HUES64 (cell line): Measurements from ENCODE around the gene SLC4A2.

ENCODE experiments used
- H3K27ac ChIP-seq: 2 replicates; pipeline ENCODE4 v1.7.0; 2013; ENCODE audit warnings: low read depth, low read length, inconsistent platforms
- H3K27me3 ChIP-seq: 2 replicates; pipeline ENCODE4 v1.6.1; 2013; ENCODE audit warnings: mild to moderate bottlenecking, low read length; ENCODE audit not compliant: insufficient read depth
- H3K36me3 ChIP-seq: 2 replicates; pipeline ENCODE4 v1.6.1; 2013; ENCODE audit warnings: mild to moderate bottlenecking, low read length; ENCODE audit not compliant: insufficient read depth
- H3K4me1 ChIP-seq: 2 replicates; pipeline ENCODE4 v1.6.1; 2013; ENCODE audit warnings: mild to moderate bottlenecking, low read length, moderate library complexity; ENCODE audit not compliant: insufficient read depth
- H3K4me3 ChIP-seq: 2 replicates; pipeline ENCODE4 v1.5.1; 2013; ENCODE audit warnings: mild to moderate bottlenecking, low read length, moderate library complexity
- H3K9ac ChIP-seq: 2 replicates; pipeline ENCODE4 v1.6.1; 2013; ENCODE audit warnings: mild to moderate bottlenecking, low read depth, low read length
- H3K9me3 ChIP-seq: 2 replicates; pipeline ENCODE4 v1.6.1; 2013; ENCODE audit warnings: low read depth, low read length; ENCODE audit not compliant: insufficient read depth
- WGBS: fragments of 150-250, 120-280 bp; methylation state at CpG from one replicate; pipeline ENCODE4 v1.1.7; 2013; ENCODE audit warnings: missing lambda C conversion rate; 5-methylcytosine and 5-hydroxymethylcytosine counted together

Gene SLC4A2

DNA sequence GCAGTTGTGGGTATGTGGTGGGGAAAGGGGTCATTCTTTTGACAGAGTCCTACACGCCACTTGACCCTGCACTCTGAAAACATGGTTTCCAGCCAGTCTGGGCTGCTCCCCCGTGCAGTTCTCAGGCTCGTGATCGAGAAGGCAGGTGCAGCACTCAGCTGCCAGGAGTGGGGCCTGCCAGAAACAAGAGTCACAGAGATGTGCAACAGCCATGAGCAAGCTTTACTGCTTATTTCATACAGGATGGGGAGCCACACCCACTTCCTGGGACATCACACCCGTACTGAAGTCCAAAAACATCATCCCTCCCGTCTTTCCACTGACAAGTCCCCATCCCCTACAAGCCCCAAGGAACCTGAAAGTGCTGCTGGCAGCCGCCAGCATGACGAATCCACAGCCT lies 44.4 kb upstream of the SLC4A2 start:
- 88% methylated on average over 8 of the region's 8 CpGs for WGBS
- no peak overlapping the region for H3K9ac ChIP-seq

DNA sequence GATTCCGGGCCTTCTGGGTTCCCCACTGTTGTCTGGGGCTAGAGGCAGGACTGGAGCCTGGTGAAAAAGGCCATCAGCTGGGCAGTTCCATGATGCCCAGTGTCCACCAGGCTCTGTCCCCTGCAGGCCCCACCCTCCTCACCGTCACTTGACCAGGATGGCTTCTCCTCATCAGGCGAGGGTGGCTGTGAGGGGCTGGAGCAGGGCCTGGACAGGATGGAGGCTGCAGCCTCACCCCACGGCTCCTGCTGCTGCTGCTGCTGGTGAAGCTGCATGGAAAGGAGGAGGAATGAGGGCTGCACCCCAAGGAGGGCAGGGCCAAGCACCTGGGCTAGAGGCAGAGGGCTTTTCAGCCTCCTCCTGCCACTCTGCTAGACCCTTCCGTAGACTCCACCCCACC lies 43.4 kb upstream of the SLC4A2 start:
- Histone ChIP-seq H3K4me3 (no peak overlapping the region), H3K9ac (no peak overlapping the region), H3K9me3 (no peaks in the 10 kb centered on the region), H3K27ac (no peak overlapping the region), H3K4me1 (peaks cover 21% of the 10 kb centered on the region), H3K36me3 (no peaks in the 10 kb centered on the region), H3K27me3 (peaks cover 48% of the 10 kb centered on the region)
- WGBS, result 94% methylated on average over 5 of the region's 5 CpGs

More for the DNA sequence above, 44.4 kb upstream of the SLC4A2 start:
- H3K27me3 ChIP-seq, result peaks cover 41% of the 10 kb centered on the region
- no peak overlapping the region for H3K4me3 ChIP-seq
- H3K36me3 ChIP-seq, result no peaks in the 10 kb centered on the region
- H3K9me3 ChIP-seq, result no peaks in the 10 kb centered on the region
- peaks cover 20% of the 10 kb centered on the region for H3K4me1 ChIP-seq
- H3K27ac ChIP-seq, result no peak overlapping the region

DNA sequence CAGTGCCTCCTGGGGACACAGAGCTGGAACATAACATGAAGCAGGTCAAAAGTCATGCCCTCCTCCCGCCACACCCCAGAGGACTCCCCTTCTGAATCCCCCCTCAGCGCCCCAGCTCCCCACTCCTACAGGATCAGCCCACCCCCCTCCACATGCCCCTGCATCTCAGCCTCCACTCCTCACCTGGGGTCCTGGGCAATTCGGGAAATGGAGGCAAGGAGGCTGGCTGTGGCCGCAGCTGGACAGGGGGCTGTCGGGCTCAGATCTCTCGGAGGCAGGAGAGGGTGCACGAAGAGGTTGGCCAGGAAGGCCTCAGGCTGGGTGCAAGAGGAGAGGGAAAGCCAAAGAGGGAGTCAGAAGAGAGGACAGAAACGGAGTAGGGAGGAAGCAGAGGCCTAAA lies 42.9 kb upstream of the SLC4A2 start:
- no peak overlapping the region for H3K4me3 ChIP-seq
- H3K9ac ChIP-seq, result no peak overlapping the region
- no peaks in the 10 kb centered on the region for H3K9me3 ChIP-seq
- peaks cover 48% of the 10 kb centered on the region for H3K27me3 ChIP-seq
- 85% methylated on average over 8 of the region's 8 CpGs for WGBS
- no peaks in the 10 kb centered on the region for H3K36me3 ChIP-seq
- no peak overlapping the region for H3K27ac ChIP-seq
- peaks cover 22% of the 10 kb centered on the region for H3K4me1 ChIP-seq

- H3K9me3 ChIP-seq, result no peaks in the 10 kb centered on the region
- no peaks in the 10 kb centered on the region for H3K36me3 ChIP-seq
- no peak overlapping the region for H3K27ac ChIP-seq
- H3K27me3 ChIP-seq, result peaks cover 48% of the 10 kb centered on the region
- no peak overlapping the region for H3K4me3 ChIP-seq
- H3K9ac ChIP-seq, result no peak overlapping the region
- H3K4me1 ChIP-seq, result peaks cover 22% of the 10 kb centered on the region
- WGBS, result 87% methylated on average over 15 of the region's 15 CpGs
Observed at GRCh38 chr7:151016942-151017341, 42.4 kb upstream of the SLC4A2 start.

GRCh38 chr7:151017370-151017952 lies 41.9 kb upstream of the SLC4A2 start:
- Histone ChIP-seq H3K4me3 (peak overlapping the region; percentile 33), H3K27me3 (peaks cover 48% of the 10 kb centered on the region)

DNA sequence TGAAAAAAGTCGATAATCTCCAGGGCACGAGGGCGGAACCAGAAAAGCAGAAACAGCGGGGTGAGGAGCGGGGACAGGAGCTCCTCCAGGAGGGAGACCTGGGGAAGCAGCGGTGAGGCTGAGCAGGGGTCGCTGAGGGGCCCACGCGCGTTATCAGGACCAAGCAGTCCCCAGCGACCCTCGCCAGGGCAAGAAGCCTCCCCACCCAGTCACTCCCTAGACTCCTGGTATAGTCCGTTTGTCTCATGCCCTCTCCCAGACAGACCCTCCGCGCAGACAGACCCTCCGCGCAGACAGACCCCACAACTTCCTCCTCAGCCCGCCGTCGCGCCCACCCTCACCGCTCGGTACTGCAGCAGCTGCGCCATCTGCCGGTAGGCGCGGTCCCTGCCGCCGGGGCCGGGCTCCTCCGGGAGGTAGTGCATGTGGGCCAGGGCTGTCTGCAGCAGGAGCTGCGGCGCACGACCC lies 41.4 kb upstream of the SLC4A2 start:
- Histone ChIP-seq H3K4me1 (peaks cover 15% of the 10 kb centered on the region), H3K27ac (no peak overlapping the region), H3K36me3 (no peaks in the 10 kb centered on the region), H3K9me3 (no peaks in the 10 kb centered on the region), H3K4me3 (peak overlapping the region; percentile 33), H3K9ac (0 out of 2 replicates have a peak overlapping the region, but pooled peaks have one; percentile 35), H3K27me3 (peaks cover 48% of the 10 kb centered on the region)
- WGBS, result 11% methylated on average over 34 of the region's 34 CpGs

More at GRCh38 chr7:151017370-151017952, 41.9 kb upstream of the SLC4A2 start:
- H3K9me3 ChIP-seq, result no peaks in the 10 kb centered on the region
- no peak overlapping the region for H3K27ac ChIP-seq
- H3K9ac ChIP-seq, result no peak overlapping the region
- WGBS, result 75% methylated on average over 13 of the region's 13 CpGs
- H3K36me3 ChIP-seq, result no peaks in the 10 kb centered on the region
- peaks cover 19% of the 10 kb centered on the region for H3K4me1 ChIP-seq

- H3K4me1 ChIP-seq, result peaks cover 13% of the 10 kb centered on the region
- peak overlapping the region; percentile 35; the same call in 1 of the 2 replicates for H3K9ac ChIP-seq
- peak overlapping the region; percentile 33 for H3K4me3 ChIP-seq
- no peaks in the 10 kb centered on the region for H3K36me3 ChIP-seq
- H3K27me3 ChIP-seq, result peaks cover 45% of the 10 kb centered on the region
- 2% methylated on average over 81 of the region's 82 CpGs for WGBS
- H3K9me3 ChIP-seq, result no peaks in the 10 kb centered on the region
- H3K27ac ChIP-seq, result no peak overlapping the region
Observed at GRCh38 chr7:151018421-151019129, 40.8 kb upstream of the SLC4A2 start.

GRCh38 chr7:151019130-151019447 lies 40.3 kb upstream of the SLC4A2 start:
- peaks cover 45% of the 10 kb centered on the region for H3K27me3 ChIP-seq
- peak overlapping the region; percentile 35; the same call in 1 of the 2 replicates for H3K9ac ChIP-seq
- no peaks in the 10 kb centered on the region for H3K36me3 ChIP-seq
- H3K4me3 ChIP-seq, result peak overlapping the region; percentile 33
- no peaks in the 10 kb centered on the region for H3K9me3 ChIP-seq
- H3K4me1 ChIP-seq, result peaks cover 13% of the 10 kb centered on the region
- H3K27ac ChIP-seq, result no peak overlapping the region
- 52% methylated on average over 20 of the region's 20 CpGs for WGBS

DNA sequence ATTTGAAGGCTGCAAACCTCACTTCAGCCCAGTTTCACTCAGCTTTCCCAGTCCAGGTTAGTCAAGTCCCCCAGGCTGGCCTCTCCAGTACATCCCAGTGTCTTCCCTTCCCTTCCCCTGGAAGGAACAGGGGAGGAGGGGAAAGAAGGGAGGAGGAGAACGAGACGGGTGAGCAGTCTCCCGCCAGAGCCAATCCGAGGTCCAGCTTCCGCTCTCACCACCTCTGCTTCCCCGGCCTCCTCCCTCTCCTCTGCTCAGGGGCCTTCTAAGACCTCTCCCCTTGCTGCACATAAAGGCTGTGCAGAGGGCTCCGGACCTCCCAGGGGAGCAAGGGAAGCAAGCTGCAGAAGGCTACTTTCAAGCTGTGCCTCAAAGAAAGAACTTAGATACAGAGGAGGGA lies 39.2 kb upstream of the SLC4A2 start:
- Histone ChIP-seq H3K27me3 (peaks cover 45% of the 10 kb centered on the region), H3K4me1 (peaks cover 13% of the 10 kb centered on the region), H3K27ac (no peak overlapping the region), H3K4me3 (no peak overlapping the region; the same call in 1 of the 2 replicates), H3K36me3 (no peaks in the 10 kb centered on the region), H3K9me3 (no peaks in the 10 kb centered on the region), H3K9ac (peak overlapping the region; percentile 35; the same call in 1 of the 2 replicates)
- WGBS, result 37% methylated on average over 6 of the region's 7 CpGs

DNA sequence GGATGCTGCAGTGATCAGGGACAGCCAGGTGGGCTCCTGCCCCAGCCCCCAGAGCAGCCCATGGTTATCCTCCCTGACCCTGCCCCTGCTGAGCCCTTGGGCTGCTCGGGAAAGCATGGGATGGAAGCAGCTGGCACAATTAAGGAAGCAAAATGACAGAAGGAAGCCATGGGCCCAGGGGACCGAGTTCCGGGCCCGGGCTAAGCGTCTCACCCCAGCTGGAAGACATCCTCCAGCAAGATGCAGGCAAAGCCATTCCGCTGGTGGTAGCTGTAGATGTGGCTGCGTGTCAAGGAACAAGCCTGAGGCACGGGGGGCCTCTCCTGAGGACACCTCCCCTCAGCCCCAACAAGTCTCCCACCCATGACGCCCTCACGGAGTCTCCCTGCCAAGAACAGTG lies 36.2 kb upstream of the SLC4A2 start:
- Histone ChIP-seq H3K4me3 (no peak overlapping the region), H3K27ac (no peak overlapping the region), H3K9ac (no peak overlapping the region), H3K27me3 (peaks cover 24% of the 10 kb centered on the region), H3K36me3 (no peaks in the 10 kb centered on the region), H3K9me3 (no peaks in the 10 kb centered on the region), H3K4me1 (peaks cover 27% of the 10 kb centered on the region)
- WGBS, result 94% methylated on average over 10 of the region's 10 CpGs

- no peak within 1 kb of the TSS for H3K4me3 ChIP-seq
- peaks cover 31% of the 10 kb centered on the region for H3K4me1 ChIP-seq
- 74% methylated on average over 4 of the region's 4 CpGs for WGBS
- H3K9ac ChIP-seq, result no peak within 1 kb of the TSS
- no peak within 1 kb of the TSS for H3K27ac ChIP-seq
- no peaks in the 10 kb centered on the region for H3K9me3 ChIP-seq
- H3K27me3 ChIP-seq, result peaks cover 11% of the 10 kb centered on the region
- H3K36me3 ChIP-seq, result no peaks in the 10 kb centered on the region
Observed at GRCh38 chr7:151024435-151025056, 34.8 kb upstream of the SLC4A2 start, which contains the start of gene ATG9B. ATG9B (minus strand) TSS chr7:151024494; CDS start chr7:151024423, 71 bp downstream.
